Testis (tissue), 2 donors: ENCODE data around the gene STARD13.

Source experiments
- POLR2A ChIP-seq: fragments of 450-650 bp; IDR thresholded peaks from one replicate; pipeline ENCODE4 v1.6.1; 2017; ENCODE audit warnings: antibody characterized with exemption, mild to moderate bottlenecking, moderate library complexity
- TF ChIP-seq, protein P1 (sequence below), 3 experiments: fragments of 450-650 bp in 2 of 3; fragments of 200-600 bp in 1 of 3; sonication (generic) in 1 of 3; IDR thresholded peaks; one replicate each; pipeline ENCODE4 v1.5.1; 2016 to 2019; ENCODE audit warnings: antibody characterized with exemption in 3 of 3, mild to moderate bottlenecking in 2 of 3, moderate library complexity in 1 of 3

DNA sequence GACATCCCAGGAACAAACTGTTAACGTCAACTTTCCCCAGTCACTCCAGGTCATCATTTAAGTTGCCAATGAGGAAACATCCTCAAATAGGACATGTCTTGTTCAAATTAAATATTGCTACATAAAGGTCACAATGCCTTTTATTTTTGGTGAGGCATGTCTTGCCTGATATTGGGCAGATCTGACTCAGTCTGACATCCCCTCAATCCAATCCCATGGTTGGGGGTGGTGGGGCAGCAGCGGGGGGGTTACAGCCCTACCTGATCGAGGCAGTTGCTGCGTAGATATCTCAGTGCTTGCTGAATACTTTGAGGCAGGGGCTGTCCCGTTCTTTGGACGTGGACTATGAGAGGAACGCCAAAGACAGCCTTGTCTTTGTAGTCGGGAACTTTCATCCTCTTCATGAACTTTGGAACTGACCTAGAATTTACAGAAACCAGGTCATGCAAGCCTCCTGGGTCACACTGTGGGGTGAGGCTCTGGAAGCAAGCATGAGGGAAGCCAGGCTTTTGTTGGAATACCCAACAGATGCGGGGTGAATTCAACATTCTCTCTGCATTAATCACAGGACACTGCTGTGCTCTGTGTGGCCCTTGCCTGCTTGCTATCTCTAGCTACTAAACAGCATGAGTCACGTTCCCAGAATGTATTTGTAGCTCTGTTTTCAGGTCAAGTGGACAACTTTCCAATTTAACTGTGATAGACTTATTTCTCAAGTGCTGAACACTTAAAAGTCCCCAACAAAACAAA, 159.6 kb downstream of the STARD13 start:
- TF ChIP-seq, protein P1, sequence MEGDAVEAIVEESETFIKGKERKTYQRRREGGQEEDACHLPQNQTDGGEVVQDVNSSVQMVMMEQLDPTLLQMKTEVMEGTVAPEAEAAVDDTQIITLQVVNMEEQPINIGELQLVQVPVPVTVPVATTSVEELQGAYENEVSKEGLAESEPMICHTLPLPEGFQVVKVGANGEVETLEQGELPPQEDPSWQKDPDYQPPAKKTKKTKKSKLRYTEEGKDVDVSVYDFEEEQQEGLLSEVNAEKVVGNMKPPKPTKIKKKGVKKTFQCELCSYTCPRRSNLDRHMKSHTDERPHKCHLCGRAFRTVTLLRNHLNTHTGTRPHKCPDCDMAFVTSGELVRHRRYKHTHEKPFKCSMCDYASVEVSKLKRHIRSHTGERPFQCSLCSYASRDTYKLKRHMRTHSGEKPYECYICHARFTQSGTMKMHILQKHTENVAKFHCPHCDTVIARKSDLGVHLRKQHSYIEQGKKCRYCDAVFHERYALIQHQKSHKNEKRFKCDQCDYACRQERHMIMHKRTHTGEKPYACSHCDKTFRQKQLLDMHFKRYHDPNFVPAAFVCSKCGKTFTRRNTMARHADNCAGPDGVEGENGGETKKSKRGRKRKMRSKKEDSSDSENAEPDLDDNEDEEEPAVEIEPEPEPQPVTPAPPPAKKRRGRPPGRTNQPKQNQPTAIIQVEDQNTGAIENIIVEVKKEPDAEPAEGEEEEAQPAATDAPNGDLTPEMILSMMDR (IDR thresholded peaks at IDR 0.05) = no peak
- no peak for TF ChIP-seq POLR2A
